ENCODE data around the gene PTCD1.
A peak's percentile ranks its signal among the peaks of the same experiment; 100 is the strongest.
"Not testable (repeated sequence)": the region's sequence is repeated elsewhere in the genome, so short reads cannot be mapped to it uniquely, and the experiment has no call there.

Gene PTCD1

DNA sequence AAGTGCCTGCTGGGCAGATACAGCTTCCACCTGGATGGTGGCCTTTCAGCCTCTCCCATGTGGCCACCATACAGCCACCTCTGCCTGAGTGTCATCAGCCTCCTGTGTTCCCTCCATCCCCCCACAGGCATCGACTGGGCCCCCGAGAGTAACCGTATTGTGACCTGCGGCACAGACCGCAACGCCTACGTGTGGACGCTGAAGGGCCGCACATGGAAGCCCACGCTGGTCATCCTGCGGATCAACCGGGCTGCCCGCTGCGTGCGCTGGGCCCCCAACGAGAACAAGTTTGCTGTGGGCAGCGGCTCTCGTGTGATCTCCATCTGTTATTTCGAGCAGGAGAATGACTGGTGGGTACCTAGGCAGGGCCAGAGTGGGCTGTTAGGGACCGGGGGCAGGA lies 50.7 kb downstream of the PTCD1 start:
- Histone ChIP-seq H3K27me3 (ENCODE audit: insufficient read depth, low read length, poor library complexity) (no peaks in the 10 kb centered on the region), H3K9ac (ENCODE audit: low read depth, low read length) (no peak overlapping the region), H3K79me2 (ENCODE audit: insufficient read depth, low read length) (peaks cover 19% of the 10 kb centered on the region), H3K27ac (ENCODE audit: low read length) (no peak overlapping the region), H3K9me3 (ENCODE audit: insufficient read depth, low read length, severe bottlenecking) (no peaks in the 10 kb centered on the region), H3K36me3 (ENCODE audit: insufficient read depth, low read length) (peaks cover 77% of the 10 kb centered on the region), H4K20me1 (ENCODE audit: insufficient read depth, low read length) (peaks cover 42% of the 10 kb centered on the region), H3K4me3 (ENCODE audit: low read depth in 1 of 2, low read length in 2 of 2) (no peak overlapping the region), H2AFZ (ENCODE audit: low read depth, low read length) (no peak overlapping the region), H3K4me1 (ENCODE audit: insufficient read depth, low read length) (no peaks in the 10 kb centered on the region), H3K4me2 (ENCODE audit: insufficient read depth, low read length) (no peak overlapping the region)
- ATAC-seq (ENCODE audit: insufficient read depth, low read depth) (no peak), DNase-seq (no peak)
- TF ChIP-seq CTCF (IDR thresholded peaks at IDR 0.05; ENCODE audit: borderline replicate concordance, extremely low read depth, low read length, poor library complexity, severe bottlenecking) (no peak), EZH2 (IDR thresholded peaks at IDR 0.05; ENCODE audit: borderline replicate concordance, low read depth, low read length, severe bottlenecking) (no peak)

DNA sequence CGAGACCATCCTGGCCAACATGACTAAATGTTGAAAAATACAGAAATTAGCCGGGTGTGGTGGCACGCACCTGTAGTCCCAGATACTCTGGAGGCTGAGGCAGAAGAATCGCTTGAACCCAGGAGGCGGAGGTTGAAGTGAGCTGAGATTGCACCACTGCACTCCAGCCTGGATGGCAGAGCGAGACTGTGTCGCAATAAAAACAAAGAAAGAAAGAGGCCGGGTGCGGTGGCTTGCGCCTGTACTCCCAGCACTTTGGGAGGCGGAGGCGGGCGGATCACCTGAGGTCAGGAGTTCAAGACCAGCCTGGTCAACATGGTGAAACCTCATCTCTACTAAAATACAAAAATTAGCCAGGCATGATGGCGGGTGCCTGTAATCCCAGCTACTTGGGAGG lies 51.4 kb downstream of the PTCD1 start:
- H3K27me3 ChIP-seq (ENCODE audit: insufficient read depth, low read length, poor library complexity); H3K4me3 ChIP-seq (ENCODE audit: low read depth in 1 of 2, low read length in 2 of 2); ATAC-seq (ENCODE audit: insufficient read depth, low read depth); DNase-seq; H3K27ac ChIP-seq (ENCODE audit: low read length); H3K9ac ChIP-seq (ENCODE audit: low read depth, low read length); H2AFZ ChIP-seq (ENCODE audit: low read depth, low read length); H3K9me3 ChIP-seq (ENCODE audit: insufficient read depth, low read length, severe bottlenecking); H3K4me1 ChIP-seq (ENCODE audit: insufficient read depth, low read length); H3K4me2 ChIP-seq (ENCODE audit: insufficient read depth, low read length): not testable (repeated sequence)
- peaks cover 71% of the 10 kb centered on the region for H3K36me3 ChIP-seq (ENCODE audit: insufficient read depth, low read length)
- H4K20me1 ChIP-seq (ENCODE audit: insufficient read depth, low read length) = peaks cover 42% of the 10 kb centered on the region
- peaks cover 20% of the 10 kb centered on the region for H3K79me2 ChIP-seq (ENCODE audit: insufficient read depth, low read length)

DNA sequence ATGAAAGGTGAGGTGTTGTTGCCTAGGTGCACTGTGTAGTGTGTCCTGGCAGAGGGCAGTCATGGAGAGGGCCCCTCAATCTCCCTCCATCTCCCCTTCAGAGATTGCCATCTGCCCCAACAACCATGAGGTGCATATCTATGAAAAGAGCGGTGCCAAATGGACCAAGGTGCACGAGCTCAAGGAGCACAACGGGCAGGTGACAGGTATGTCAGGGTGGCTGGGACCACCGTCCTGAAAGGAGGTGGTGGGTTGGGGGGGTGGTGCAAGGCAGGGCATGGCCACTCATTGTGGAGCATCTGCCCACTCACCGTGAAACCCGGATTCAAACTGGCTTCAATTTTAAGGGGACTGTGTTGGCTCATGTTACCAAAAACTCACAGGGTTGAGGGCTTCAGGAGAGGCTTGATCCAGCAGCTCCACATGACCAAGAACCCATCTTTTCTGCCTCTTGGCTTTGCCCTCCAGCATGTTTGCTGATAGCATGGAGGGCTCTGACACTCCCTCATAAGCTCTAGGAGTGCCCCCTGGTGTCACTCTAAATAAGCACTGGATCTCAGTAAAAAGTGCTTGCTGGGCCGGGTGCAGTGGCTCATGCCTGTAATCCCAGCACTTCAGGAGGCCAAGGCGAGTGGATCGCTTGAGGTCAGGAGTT lies 51.9 kb downstream of the PTCD1 start:
- ATAC-seq (ENCODE audit: insufficient read depth, low read depth) (peak; percentile 59; the same call in 2 of the 3 replicates), DNase-seq (peak; percentile 38)
- Histone ChIP-seq H3K27me3 (ENCODE audit: insufficient read depth, low read length, poor library complexity) (no peaks in the 10 kb centered on the region), H3K79me2 (ENCODE audit: insufficient read depth, low read length) (peaks cover 26% of the 10 kb centered on the region), H3K4me1 (ENCODE audit: insufficient read depth, low read length) (peaks cover under 1% of the 10 kb centered on the region; the same call in 1 of the 2 replicates), H3K4me3 (ENCODE audit: low read depth in 1 of 2, low read length in 2 of 2) (no peak overlapping the region), H2AFZ (ENCODE audit: low read depth, low read length) (no peak overlapping the region), H3K4me2 (ENCODE audit: insufficient read depth, low read length) (no peak overlapping the region), H3K9ac (ENCODE audit: low read depth, low read length) (no peak overlapping the region), H3K36me3 (ENCODE audit: insufficient read depth, low read length) (peaks cover 69% of the 10 kb centered on the region), H4K20me1 (ENCODE audit: insufficient read depth, low read length) (peaks cover 44% of the 10 kb centered on the region), H3K9me3 (ENCODE audit: insufficient read depth, low read length, severe bottlenecking) (no peaks in the 10 kb centered on the region), H3K27ac (ENCODE audit: low read length) (no peak overlapping the region)
- TF ChIP-seq EZH2 (IDR thresholded peaks at IDR 0.05; ENCODE audit: borderline replicate concordance, low read depth, low read length, severe bottlenecking) (no peak), CTCF (IDR thresholded peaks at IDR 0.05; ENCODE audit: borderline replicate concordance, extremely low read depth, low read length, poor library complexity, severe bottlenecking) (peak; percentile 45)

DNA sequence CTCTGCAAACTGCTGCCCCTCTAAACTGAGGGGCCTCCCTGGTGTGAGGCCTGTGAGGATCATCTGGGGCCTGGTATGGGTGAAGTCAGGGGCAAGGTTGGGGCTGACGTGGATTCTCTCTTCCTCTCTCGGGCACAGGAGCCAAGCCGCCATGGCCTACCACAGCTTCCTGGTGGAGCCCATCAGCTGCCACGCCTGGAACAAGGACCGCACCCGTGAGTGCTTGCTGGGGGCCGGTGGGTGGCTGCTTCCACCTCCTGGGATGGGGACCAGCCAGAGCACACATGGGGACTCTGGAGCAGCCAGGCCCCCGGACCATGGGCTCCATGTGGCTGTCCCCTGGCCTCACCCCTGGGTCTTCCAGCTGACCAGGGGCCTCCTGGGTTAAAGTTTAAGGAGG lies 53.0 kb downstream of the PTCD1 start:
- ATAC-seq (ENCODE audit: insufficient read depth, low read depth) = no peak
- H3K4me3 ChIP-seq (ENCODE audit: low read depth in 1 of 2, low read length in 2 of 2) = no peak overlapping the region
- DNase-seq = no peak
- H2AFZ ChIP-seq (ENCODE audit: low read depth, low read length) = no peak overlapping the region
- peaks cover 12% of the 10 kb centered on the region for H3K4me1 ChIP-seq (ENCODE audit: insufficient read depth, low read length)
- H3K4me2 ChIP-seq (ENCODE audit: insufficient read depth, low read length) = no peak overlapping the region
- H3K27ac ChIP-seq (ENCODE audit: low read length) = no peak overlapping the region
- H3K36me3 ChIP-seq (ENCODE audit: insufficient read depth, low read length) = peaks cover 65% of the 10 kb centered on the region
- no peaks in the 10 kb centered on the region for H3K27me3 ChIP-seq (ENCODE audit: insufficient read depth, low read length, poor library complexity)
- H3K9ac ChIP-seq (ENCODE audit: low read depth, low read length) = no peak overlapping the region
- no peaks in the 10 kb centered on the region for H3K9me3 ChIP-seq (ENCODE audit: insufficient read depth, low read length, severe bottlenecking)
- peaks cover 43% of the 10 kb centered on the region for H4K20me1 ChIP-seq (ENCODE audit: insufficient read depth, low read length)
- H3K79me2 ChIP-seq (ENCODE audit: insufficient read depth, low read length) = peaks cover 37% of the 10 kb centered on the region
- TF ChIP-seq CTCF (IDR thresholded peaks at IDR 0.05; ENCODE audit: borderline replicate concordance, extremely low read depth, low read length, poor library complexity, severe bottlenecking) = no peak
- no peak for TF ChIP-seq EZH2 (IDR thresholded peaks at IDR 0.05; ENCODE audit: borderline replicate concordance, low read depth, low read length, severe bottlenecking)

Measured in DND-41 (cell line).